HG02970 (cell line): ENCODE measurements around the gene ARHGAP4.
A peak's percentile ranks its signal among the peaks of the same experiment; 100 is the strongest.

Experiments used
- ATAC-seq: cut with Tn5 transposase; IDR thresholded peaks from one replicate; pipeline ENCODE4 v1.9.1; 2021; ENCODE audit warnings: mild to moderate bottlenecking, moderate library complexity, moderate number of reproducible peaks; ENCODE audit not compliant: unreplicated experiment, low FRiP score

The ARHGAP4 gene

GRCh38 chrX:153947009-153947769 is 21.1 kb upstream of the ARHGAP4 start:
- no peak for ATAC-seq

- ATAC-seq: no peak
Observed at GRCh38 chrX:153945956-153946943, 20.2 kb upstream of the ARHGAP4 start.

- no peak for ATAC-seq
Observed at GRCh38 chrX:153944800-153945150, 18.7 kb upstream of the ARHGAP4 start.

GRCh38 chrX:153944140-153944799 is 18.2 kb upstream of the ARHGAP4 start, which contains the start of gene RENBP:
TSS of gene RENBP (minus strand) at chrX:153944643. CDS start at chrX:153944610, 33 bp downstream.
- no peak for ATAC-seq

- no peak for ATAC-seq
Observed at GRCh38 chrX:153941336-153942252, 15.5 kb upstream of the ARHGAP4 start.

GRCh38 chrX:153939573-153939972 is 13.5 kb upstream of the ARHGAP4 start:
- ATAC-seq: no peak

GRCh38 chrX:153938226-153938786 is 12.2 kb upstream of the ARHGAP4 start:
- ATAC-seq: no peak

- no peak for ATAC-seq
Observed at GRCh38 chrX:153937056-153937455, 11.0 kb upstream of the ARHGAP4 start.

GRCh38 chrX:153935326-153935851 is 9.3 kb upstream of the ARHGAP4 start:
- no peak for ATAC-seq

- peak; percentile 79 for ATAC-seq
Observed at GRCh38 chrX:153934762-153935325, 8.8 kb upstream of the ARHGAP4 start, which contains the start of gene NAA10. TSS of gene NAA10 (minus strand) at chrX:153935037. CDS start at chrX:153934904, 133 bp downstream.

GRCh38 chrX:153934148-153934761 is 8.2 kb upstream of the ARHGAP4 start:
- ATAC-seq: no peak

GRCh38 chrX:153933748-153934147 is 7.7 kb upstream of the ARHGAP4 start:
- ATAC-seq: no peak

- no peak for ATAC-seq
Observed at GRCh38 chrX:153932220-153932915, 6.3 kb upstream of the ARHGAP4 start.

- no peak for ATAC-seq
Observed at GRCh38 chrX:153931748-153932147, 5.7 kb upstream of the ARHGAP4 start.

- ATAC-seq: no peak
Observed at GRCh38 chrX:153931151-153931550, 5.1 kb upstream of the ARHGAP4 start.

GRCh38 chrX:153930011-153930910 is 4.2 kb upstream of the ARHGAP4 start:
- ATAC-seq: no peak

- no peak for ATAC-seq
Observed at GRCh38 chrX:153929576-153929975, 3.5 kb upstream of the ARHGAP4 start.
